ENCODE measurements around the gene ZNF213. TPM values are rescaled to one million over a fixed set of nuclear protein-coding genes. Genes with fewer than 3 reads are reported as not detected.

The ZNF213 gene
- total RNA-seq, 1 donor from 2014 or later, result 14.9 TPM

DNA sequence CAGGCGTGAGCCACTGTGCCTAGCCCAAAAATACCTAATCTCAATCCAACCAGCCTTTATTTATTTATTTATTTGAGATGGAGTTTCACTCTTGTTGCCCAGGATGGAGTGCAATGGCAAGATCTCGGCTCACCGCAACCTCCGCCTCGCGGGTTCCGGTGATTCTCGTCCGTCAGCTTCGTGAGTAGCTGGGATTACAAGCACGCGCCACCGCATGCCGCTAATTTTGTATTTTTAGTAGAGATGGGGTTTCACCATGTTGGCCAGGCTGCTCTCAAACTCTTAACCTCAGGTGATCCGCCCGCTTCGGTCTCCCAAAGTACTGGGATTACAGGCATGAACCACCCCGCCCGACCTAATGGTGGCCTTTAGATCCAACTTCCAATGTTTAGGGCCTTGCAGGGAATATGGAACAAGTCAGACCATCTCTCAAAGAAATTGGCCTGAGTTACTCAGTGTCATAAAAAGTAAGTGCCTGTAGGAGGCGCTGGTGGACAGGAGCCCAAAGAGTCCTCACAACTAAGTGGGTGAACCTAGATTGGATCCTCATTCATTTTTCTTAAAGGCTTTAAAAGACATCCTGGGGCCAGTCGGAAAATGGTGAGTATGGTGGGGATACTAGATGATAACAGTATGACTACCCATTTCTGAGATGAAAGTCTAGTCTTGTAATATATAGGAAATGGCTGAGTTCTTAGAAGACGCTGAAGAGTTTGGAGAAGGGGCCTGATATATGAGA lies 40.4 kb upstream of the ZNF213 start:
- no peak for DNase-seq (ENCODE audit: low read depth, low spot score)
- TF ChIP-seq, protein P1, sequence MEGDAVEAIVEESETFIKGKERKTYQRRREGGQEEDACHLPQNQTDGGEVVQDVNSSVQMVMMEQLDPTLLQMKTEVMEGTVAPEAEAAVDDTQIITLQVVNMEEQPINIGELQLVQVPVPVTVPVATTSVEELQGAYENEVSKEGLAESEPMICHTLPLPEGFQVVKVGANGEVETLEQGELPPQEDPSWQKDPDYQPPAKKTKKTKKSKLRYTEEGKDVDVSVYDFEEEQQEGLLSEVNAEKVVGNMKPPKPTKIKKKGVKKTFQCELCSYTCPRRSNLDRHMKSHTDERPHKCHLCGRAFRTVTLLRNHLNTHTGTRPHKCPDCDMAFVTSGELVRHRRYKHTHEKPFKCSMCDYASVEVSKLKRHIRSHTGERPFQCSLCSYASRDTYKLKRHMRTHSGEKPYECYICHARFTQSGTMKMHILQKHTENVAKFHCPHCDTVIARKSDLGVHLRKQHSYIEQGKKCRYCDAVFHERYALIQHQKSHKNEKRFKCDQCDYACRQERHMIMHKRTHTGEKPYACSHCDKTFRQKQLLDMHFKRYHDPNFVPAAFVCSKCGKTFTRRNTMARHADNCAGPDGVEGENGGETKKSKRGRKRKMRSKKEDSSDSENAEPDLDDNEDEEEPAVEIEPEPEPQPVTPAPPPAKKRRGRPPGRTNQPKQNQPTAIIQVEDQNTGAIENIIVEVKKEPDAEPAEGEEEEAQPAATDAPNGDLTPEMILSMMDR (conservative IDR thresholded peaks at IDR 0.05), result peak; percentile 62
- no peak overlapping the region for H3K4me3 Mint-ChIP-seq
- H3K36me3 Mint-ChIP-seq (ENCODE audit: low read depth), result no peaks in the 10 kb centered on the region
- no peak overlapping the region for H3K27ac Mint-ChIP-seq (ENCODE audit: unreplicated experiment)
- H3K4me1 Mint-ChIP-seq, result peaks cover 23% of the 10 kb centered on the region
- H3K27me3 Mint-ChIP-seq (ENCODE audit: low read depth), result peaks cover 39% of the 10 kb centered on the region
- H3K9me3 Mint-ChIP-seq, result no peaks in the 10 kb centered on the region

GRCh38 chr16:3095869-3096268 lies 39.0 kb upstream of the ZNF213 start:
- TF ChIP-seq, protein P1 (conservative IDR thresholded peaks at IDR 0.05), result peak; percentile 46
- peaks cover 48% of the 10 kb centered on the region for H3K27me3 Mint-ChIP-seq (ENCODE audit: low read depth)
- H3K9me3 Mint-ChIP-seq, result no peaks in the 10 kb centered on the region
- no peak overlapping the region for H3K4me3 Mint-ChIP-seq
- DNase-seq (ENCODE audit: low read depth, low spot score), result no peak
- no peak overlapping the region for H3K27ac Mint-ChIP-seq (ENCODE audit: unreplicated experiment)
- H3K36me3 Mint-ChIP-seq (ENCODE audit: low read depth), result no peaks in the 10 kb centered on the region
- H3K4me1 Mint-ChIP-seq, result peaks cover 32% of the 10 kb centered on the region

DNA sequence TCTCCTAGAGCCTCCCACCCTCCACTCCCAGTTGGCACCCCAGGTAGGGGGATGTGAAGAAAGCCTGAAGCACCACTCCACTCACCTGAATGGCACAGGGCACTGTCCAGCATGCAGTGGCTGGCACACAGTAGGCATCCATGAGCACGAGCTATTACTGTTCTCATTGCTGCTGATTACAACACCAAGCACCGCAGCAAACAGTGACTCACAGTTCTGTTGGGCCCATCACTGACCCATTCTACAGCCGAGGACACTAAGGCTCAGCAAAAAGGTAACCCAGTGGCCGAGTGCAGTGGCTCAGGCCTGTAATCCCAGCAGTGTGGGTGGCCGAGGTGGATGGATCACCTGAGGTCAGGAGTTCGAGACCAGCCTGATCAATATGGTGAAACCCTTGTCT lies 38.5 kb upstream of the ZNF213 start:
- TF ChIP-seq, protein P1 (conservative IDR thresholded peaks at IDR 0.05), result no peak
- Mint-ChIP-seq H3K27ac (ENCODE audit: unreplicated experiment) (no peak overlapping the region), H3K4me3 (no peak overlapping the region), H3K36me3 (ENCODE audit: low read depth) (no peaks in the 10 kb centered on the region), H3K4me1 (peaks cover 36% of the 10 kb centered on the region), H3K27me3 (ENCODE audit: low read depth) (peaks cover 48% of the 10 kb centered on the region), H3K9me3 (no peaks in the 10 kb centered on the region)
- no peak for DNase-seq (ENCODE audit: low read depth, low spot score)

DNA sequence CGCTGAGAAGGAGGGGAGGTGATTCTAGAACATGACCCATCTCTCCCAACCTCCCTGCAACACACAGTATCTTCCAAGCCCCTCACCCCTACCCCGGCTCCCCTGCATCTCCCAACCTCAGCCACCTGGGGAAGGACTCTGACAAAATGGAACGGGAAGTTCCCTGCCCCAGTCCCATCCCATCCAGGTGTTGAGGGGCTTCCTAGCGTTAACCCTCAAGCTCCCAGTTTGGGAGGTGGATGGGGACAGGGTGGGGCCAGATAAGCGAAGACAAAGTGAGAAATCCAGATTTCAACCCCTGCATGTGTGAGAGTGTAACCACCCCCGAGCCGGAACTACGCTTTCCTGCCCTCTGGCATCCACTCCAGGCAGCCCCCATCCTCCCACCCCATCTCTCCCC lies 37.6 kb upstream of the ZNF213 start:
- H3K4me1 Mint-ChIP-seq, result peaks cover 43% of the 10 kb centered on the region
- no peaks in the 10 kb centered on the region for H3K36me3 Mint-ChIP-seq (ENCODE audit: low read depth)
- H3K27ac Mint-ChIP-seq (ENCODE audit: unreplicated experiment), result no peak overlapping the region
- H3K9me3 Mint-ChIP-seq, result no peaks in the 10 kb centered on the region
- H3K4me3 Mint-ChIP-seq, result no peak overlapping the region
- peaks cover 48% of the 10 kb centered on the region for H3K27me3 Mint-ChIP-seq (ENCODE audit: low read depth)
- TF ChIP-seq, protein P1 (conservative IDR thresholded peaks at IDR 0.05), result no peak
- no peak for DNase-seq (ENCODE audit: low read depth, low spot score)

DNA sequence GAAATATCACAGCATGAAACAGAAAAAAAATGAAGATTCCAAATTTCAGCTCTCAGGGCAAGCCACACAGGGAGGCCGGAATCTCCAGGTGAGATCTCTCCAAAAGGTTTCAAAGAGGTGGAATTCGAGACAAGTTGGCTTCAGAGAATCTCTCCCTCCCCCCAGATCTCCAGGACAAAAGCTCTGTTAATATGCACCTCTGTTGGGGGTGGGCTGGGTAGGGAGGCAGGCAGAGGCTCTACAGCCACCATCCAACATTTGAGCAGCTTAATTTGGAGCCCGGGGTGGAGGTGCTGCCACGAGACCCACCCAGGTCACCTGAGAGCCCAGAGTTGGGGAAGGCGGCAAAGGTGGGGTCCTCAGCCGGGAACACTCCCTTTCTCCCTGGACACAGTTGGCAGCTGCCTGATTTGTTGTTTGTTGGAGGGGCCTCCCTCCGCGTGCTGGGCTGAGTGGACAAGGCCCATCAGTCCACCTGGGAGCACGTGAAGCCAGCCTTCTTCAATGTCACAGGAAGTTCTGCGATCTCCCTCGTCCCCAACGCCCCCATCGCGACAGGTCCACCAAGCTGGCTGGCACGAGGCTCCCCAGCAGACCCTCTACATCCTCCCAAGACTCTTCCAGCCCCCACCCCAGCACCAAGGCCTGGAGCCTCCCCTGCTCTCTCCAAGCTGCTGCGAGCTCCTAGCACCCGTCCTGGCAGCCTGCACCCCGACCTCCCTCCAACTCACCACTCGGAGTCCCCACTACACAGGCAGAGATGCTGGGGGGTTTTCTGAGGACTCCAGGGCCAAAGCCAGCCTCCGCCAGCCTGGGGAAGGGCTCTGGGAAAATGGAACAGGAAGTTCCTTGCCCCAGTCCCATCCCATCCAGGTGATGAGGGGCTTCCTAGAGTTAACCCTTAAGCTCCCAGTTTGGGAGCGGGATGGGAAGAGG lies 36.1 kb upstream of the ZNF213 start, which contains the start of gene ZSCAN10:
TSS of gene ZSCAN10 (minus strand) at position 836 of the 936 bp plus-strand sequence. CDS start 6,357 bp downstream, outside the sequence.
- peaks cover 48% of the 10 kb centered on the region for H3K27me3 Mint-ChIP-seq (ENCODE audit: low read depth)
- DNase-seq (ENCODE audit: low read depth, low spot score), result no peak
- peak within 1 kb of the TSS; percentile 61 for H3K4me3 Mint-ChIP-seq
- H3K36me3 Mint-ChIP-seq (ENCODE audit: low read depth), result no peaks in the 10 kb centered on the region
- TF ChIP-seq, protein P1 (conservative IDR thresholded peaks at IDR 0.05), result no peak
- peak within 1 kb of the TSS; percentile 36 for H3K27ac Mint-ChIP-seq (ENCODE audit: unreplicated experiment)
- no peaks in the 10 kb centered on the region for H3K9me3 Mint-ChIP-seq
- H3K4me1 Mint-ChIP-seq, result peaks cover 52% of the 10 kb centered on the region
